HL-60/S4 (cell line): Measurements from ENCODE around the gene PRKG1.

Source experiments
- in situ Hi-C: fragments of 300-500 bp; cut with MboI; formaldehyde crosslinking; loops from 2 replicates; pipeline ENCODE4 v1.14.3; 2022; ENCODE audit warnings: low sequenced_read_pairs

PRKG1 gene

GRCh38 chr10:51075873-51076229 lies 1.6 kb downstream of the PRKG1 start:
- in situ Hi-C loops, result no loop called here

- in situ Hi-C loops, result no loop called here
Observed at GRCh38 chr10:51076299-51076841, 2.1 kb downstream of the PRKG1 start.

GRCh38 chr10:51077074-51077473 lies 2.8 kb downstream of the PRKG1 start:
- in situ Hi-C loops, result no loop called here

GRCh38 chr10:51077507-51077906 lies 3.2 kb downstream of the PRKG1 start:
- in situ Hi-C loops, result no loop called here

GRCh38 chr10:51079331-51079730 lies 5.0 kb downstream of the PRKG1 start:
- in situ Hi-C loops, result no loop called here

GRCh38 chr10:51079766-51080165 lies 5.5 kb downstream of the PRKG1 start:
- in situ Hi-C loops, result no loop called here

DNA sequence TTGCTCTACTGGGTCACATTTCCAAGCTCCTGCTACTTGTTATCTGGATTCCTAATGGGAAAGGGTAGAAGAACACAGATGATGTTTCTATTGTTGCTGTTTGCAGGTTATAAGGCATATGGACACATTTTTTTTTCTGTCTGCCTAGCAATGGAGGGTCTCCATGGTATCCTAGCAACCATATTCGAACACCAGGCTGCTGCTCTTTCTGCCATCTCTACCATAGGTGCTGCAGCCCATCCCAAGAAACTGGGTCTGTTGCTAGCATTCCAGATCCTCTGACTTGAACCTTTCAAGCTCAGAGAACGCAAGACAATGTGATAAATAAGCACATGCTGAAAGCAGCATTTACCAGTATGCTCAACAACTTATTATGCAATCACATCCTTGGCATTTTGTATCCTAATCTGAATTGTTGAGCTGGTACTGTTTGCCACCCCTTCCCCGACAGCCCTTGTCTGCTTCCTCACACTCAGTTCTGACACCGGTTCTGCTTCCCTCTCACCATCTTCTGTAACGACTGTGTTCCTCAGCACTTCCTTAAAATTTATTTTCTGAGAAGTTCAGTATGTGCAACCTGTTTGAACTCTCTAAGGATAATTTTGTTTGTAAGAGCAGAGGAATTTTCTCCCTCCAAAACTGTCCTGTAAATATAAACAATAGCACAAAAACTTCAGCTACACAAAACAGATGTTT lies 6.2 kb downstream of the PRKG1 start:
- in situ Hi-C loops, result no loop called here

- in situ Hi-C loops, result no loop called here
Observed at GRCh38 chr10:51082857-51083256, 8.6 kb downstream of the PRKG1 start.

DNA sequence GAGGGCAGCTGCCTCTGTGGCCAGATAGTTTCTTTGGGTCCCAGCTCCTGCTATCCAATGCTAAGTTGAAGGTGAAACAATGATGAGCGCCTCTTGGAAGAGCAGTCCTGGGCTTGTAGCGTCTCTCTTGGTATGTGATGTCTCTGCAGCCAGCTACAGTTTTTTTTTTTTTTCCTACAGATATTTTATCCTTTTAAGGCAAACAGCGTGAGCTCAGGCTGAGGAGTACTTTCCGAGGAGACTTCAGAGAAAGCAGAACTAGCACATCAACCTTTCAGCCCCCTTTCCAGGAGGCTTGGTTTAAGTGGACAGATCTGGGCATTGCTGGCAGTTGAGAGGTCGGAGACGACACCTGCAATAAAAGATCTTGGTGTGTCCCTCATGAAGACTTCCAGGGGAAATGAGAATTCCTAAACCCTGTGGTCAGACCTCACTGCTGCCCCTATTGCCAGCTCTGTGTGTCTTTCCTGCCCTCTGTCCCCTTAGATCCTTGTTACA lies 9.1 kb downstream of the PRKG1 start:
- in situ Hi-C loops, result no loop called here

- in situ Hi-C loops, result no loop called here
Observed at GRCh38 chr10:51085204-51085603, 10.9 kb downstream of the PRKG1 start.

GRCh38 chr10:51086710-51087109 lies 12.4 kb downstream of the PRKG1 start:
- in situ Hi-C loops, result no loop called here

- in situ Hi-C loops, result no loop called here
Observed at GRCh38 chr10:51087114-51087513, 12.8 kb downstream of the PRKG1 start.

DNA sequence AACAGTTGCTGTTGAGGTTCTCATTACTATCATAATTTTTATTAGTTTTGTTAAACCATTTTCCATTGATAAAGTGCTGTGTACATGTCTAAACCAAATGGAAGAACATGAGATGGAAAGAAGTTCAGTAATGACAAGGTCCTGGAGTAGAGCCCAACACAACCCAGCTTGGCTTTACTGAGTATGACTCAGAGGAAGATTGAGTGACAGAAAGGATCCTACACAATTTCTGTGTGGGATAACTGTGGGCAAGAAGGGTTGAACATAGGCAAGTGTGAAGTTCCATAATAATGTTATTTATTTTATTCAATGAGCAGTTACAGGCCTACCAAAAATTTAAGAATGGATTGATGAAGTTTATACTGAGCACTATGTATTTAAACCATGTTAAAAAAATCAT lies 15.9 kb downstream of the PRKG1 start:
- in situ Hi-C loops, result no loop called here

DNA sequence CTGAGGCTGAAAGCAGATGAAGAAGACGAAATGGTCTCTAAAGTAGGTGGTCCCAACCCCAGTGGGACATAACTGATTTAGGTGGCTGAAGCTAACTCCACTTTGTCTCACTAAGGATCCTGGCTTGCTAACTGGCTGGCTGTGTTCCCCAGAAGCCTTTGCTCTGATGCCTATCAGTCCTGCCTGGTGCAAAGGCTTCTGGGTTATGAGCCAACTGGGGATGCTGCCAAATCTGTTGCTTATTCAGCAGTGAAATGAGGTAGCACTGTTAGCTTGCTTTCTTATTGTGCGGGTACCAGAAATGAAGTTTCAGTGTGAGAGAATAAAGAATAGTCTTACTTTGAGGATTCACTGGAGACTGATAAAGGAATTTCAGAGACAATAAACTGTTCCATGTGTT lies 18.1 kb downstream of the PRKG1 start:
- in situ Hi-C loops, result no loop called here

GRCh38 chr10:51095444-51095843 lies 21.2 kb downstream of the PRKG1 start:
- in situ Hi-C loops, result no loop called here

GRCh38 chr10:51097546-51097945 lies 23.3 kb downstream of the PRKG1 start:
- in situ Hi-C loops, result no loop called here

DNA sequence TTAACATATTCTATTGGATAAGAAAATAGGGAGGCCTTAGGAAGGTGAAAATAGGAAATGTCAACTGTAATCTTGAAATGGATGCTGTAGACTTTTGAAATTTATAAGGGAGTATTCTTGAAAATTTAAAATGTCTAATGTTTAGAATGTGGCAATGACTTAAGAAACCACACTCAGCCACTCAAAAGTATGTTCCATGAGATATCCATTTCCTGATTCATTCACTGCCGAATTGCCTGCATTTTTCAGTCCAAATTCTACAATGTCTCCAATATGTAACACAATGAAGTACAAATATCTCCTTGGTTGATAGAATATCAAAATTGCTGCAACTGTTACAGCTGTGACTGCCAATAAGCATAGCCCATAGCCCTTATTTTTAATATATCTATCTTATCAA lies 25.9 kb downstream of the PRKG1 start:
- in situ Hi-C loops, result no loop called here

GRCh38 chr10:51103554-51104217 lies 29.4 kb downstream of the PRKG1 start:
- in situ Hi-C loops, result no loop called here

GRCh38 chr10:51106311-51106945 lies 32.1 kb downstream of the PRKG1 start:
- in situ Hi-C loops, result no loop called here

DNA sequence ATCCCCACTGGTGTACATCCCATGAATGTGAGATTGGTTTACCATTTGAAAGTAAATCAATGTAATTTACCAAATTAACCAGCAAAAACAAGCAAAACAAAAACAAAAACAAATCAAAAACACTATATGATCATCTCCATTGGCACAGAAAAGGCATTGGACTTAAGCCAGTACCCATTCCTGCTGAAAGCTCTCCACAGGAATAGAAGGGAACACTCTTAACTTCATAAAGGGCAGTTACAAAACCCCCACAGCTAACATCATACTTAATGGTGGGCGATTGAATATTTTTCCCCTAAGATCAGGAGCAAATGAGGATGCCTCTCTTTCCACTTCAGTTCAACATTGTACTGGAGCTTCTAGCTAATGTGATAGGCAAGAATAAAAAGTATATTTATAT lies 34.1 kb downstream of the PRKG1 start:
- in situ Hi-C loops, result no loop called here

DNA sequence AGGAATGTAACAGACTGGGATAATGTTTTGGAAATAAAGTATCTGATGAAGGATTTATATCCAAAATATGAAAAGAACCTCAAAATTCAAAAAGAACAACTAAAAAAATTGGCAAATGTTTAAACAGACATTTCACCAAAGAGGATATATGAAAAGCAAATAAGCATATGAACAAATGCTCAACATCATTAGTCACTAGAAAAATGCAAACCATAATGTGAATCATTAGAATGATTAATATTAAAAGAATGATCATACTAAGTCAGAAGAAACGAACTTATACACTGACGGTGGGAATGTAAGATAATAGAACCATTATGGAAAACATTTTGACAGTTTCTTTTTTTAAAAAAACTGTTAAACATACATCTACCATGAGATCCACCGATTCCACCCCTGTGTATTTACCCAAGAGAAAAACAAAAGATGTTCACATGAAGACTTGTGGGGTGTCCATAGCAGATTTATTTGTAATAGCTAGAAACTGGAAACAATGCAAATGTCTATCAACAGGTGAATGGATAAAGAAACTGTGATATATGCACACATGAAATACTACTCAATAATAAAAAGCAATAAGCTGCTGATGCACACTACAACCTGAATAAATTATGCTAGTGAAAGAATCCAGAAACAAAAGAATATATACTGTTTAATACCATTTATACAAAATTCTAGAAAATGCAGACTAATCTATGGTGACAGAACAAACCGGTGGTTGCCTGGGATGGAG lies 35.7 kb downstream of the PRKG1 start:
- in situ Hi-C loops, result no loop called here
